ENCODE results near the gene GCA.

GCA gene, protein sequence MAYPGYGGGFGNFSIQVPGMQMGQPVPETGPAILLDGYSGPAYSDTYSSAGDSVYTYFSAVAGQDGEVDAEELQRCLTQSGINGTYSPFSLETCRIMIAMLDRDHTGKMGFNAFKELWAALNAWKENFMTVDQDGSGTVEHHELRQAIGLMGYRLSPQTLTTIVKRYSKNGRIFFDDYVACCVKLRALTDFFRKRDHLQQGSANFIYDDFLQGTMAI

DNA sequence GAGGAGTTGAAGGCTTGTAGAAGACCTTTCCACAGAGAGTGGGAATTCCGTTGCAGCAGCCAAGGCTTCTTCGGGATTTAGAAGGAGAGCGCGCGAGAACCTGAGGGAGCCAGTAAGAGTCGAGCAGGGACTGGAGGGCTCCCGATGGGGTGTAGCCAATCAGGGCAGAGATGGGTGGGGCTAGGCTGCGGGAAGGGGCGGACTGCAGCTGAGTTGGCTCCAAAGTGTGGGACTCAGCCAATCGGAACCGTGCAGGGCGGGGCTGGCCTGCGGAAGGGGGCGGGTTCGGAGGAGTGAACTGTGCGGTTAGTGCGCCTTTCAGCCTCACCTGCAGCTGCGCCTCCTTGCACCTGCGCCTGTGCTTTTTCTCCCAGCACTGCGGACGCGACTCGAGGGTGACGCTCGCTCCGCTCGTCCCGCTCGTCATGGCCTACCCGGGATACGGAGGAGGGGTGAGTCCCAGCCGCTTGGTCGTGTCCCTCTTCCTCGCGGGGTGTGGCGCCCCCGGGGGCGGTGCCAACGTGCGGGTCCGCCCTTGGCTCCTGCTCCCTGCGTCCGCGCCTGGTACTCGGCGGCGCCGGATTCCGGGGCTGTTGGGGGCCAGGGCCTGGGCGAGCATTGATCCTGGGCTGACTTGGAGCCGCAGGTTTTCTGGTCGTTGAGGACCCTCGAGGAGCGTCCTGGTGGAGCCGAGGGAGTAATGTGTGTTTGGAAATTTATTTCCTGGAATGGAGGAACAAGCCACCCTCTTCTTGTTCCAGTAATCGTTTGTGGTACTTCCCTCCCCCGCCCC lies at the start of gene GCA:
TSS of gene GCA (plus strand) at position 309 of the 793 bp plus-strand sequence. CDS start at position 426, 117 bp downstream.
- ChIA-PET CTCF (interaction anchor here (0.7 to 1.3 kb wide), 3 partner anchors 10 to 46 kb away, joined by 3 to 4 read pairs (median 3); no protein-coding TSS in a partner anchor), POLR2A (ENCODE audit: low non-redundant PET) (no interaction called here)
- DNase-seq (ENCODE audit: low spot score): peak; percentile 97
- TF ChIP-seq, protein P1, sequence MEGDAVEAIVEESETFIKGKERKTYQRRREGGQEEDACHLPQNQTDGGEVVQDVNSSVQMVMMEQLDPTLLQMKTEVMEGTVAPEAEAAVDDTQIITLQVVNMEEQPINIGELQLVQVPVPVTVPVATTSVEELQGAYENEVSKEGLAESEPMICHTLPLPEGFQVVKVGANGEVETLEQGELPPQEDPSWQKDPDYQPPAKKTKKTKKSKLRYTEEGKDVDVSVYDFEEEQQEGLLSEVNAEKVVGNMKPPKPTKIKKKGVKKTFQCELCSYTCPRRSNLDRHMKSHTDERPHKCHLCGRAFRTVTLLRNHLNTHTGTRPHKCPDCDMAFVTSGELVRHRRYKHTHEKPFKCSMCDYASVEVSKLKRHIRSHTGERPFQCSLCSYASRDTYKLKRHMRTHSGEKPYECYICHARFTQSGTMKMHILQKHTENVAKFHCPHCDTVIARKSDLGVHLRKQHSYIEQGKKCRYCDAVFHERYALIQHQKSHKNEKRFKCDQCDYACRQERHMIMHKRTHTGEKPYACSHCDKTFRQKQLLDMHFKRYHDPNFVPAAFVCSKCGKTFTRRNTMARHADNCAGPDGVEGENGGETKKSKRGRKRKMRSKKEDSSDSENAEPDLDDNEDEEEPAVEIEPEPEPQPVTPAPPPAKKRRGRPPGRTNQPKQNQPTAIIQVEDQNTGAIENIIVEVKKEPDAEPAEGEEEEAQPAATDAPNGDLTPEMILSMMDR (conservative IDR thresholded peaks at IDR 0.05; ENCODE audit: low read depth): no peak
- peak within 1 kb of the TSS; percentile 12; the same call in 1 of the 2 replicates for H3K27ac ChIP-seq

DNA sequence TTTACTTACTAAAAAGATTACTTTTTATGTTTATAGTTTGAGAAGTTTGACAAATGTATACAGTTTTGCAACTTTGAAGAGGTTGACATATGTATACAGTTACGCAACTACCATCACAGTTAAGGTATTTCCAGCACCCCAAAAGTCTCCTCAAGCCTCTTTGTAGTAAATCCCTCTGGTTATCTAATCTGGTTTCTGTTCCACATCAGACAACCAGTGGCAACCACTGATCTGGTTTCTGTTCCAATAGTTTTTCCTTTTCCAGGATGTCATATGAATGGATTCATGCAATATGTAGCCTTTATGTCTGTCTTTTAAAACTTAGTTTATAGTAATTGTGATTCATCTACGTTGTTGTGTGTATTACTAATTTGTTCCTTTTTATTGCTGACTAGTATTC lies 48.9 kb upstream of the GCA start:
- no peak for DNase-seq (ENCODE audit: low spot score)
- CTCF ChIA-PET: interaction anchor here (1.0 kb wide), 1 partner anchor 74 kb away, joined by 5 read pairs; no protein-coding TSS in a partner anchor
- POLR2A ChIA-PET (ENCODE audit: low non-redundant PET): no interaction called here

DNA sequence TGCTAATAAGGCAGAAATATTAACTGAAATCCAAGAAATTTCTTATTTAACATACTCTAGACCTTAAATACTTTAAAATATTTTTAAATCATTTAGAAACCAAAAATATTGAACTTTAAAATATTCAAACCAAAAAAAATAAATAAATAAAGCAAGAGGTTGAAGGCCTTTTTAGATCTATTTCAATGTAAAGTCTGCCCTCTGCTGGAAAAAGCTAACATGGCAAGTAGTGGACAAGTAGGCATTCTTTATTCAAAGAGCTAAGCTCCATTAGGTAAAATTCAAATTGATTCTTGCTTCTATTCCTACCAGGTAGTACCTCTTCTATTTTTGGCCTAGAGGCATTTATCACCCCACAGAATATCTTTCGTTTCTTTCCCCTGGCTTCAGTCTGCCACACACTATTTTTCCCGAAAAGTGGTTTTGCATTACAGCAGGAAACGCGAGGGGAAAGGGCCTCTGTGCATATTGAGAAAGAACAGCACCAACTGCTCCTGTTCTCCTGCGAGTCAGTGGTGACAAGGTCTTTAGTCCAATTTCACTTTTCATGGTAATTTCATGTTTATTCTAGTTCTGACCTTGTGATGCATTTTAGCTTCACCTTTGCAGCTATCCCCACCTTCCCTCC lies 45.9 kb upstream of the GCA start:
- POLR2A ChIA-PET (ENCODE audit: low non-redundant PET): no interaction called here

More for the DNA sequence above, 48.9 kb upstream of the GCA start:
- no peak overlapping the region for H3K27ac ChIP-seq
- TF ChIP-seq, protein P1 (conservative IDR thresholded peaks at IDR 0.05; ENCODE audit: low read depth): no peak

DNA sequence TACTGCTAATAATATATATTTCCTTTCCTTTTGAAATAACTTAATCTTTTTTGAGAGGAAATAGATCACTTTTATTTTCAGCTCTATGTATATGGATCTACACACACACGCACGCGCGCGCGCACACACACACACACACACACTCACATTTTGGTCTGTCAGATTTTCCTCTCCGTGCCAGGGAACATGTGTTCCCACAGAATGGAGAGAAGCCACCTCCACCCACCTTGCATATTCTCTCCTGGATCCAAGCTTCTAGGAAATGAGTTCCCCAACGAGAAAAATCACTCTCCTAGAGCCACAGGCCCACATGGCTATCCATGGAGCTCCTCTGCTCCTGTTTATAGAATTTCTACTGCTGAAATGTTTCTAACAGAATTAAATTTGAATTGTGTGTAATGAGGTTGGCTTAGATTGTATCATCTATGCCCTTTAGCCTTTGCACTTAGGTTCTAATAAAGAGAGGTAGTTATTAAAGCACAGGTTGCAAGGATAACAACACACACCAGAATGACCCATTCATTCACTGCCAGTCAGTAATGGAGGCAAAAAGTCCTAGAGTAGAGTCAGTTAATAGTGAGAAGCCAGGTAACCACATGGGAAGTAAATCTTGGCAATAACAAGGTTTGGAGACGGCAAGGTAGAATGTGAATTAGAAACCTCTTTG lies 45.1 kb upstream of the GCA start:
- ChIA-PET POLR2A (ENCODE audit: low non-redundant PET) (no interaction called here), CTCF (interaction anchor here (1.0 to 4.1 kb wide), 3 partner anchors 45 to 145 kb away, joined by 3 to 57 read pairs (median 30); partner anchors contain the start of gene GCA)
- TF ChIP-seq, protein P1 (conservative IDR thresholded peaks at IDR 0.05; ENCODE audit: low read depth): no peak
- DNase-seq (ENCODE audit: low spot score): no peak
- no peak overlapping the region for H3K27ac ChIP-seq

More for the DNA sequence above, 45.9 kb upstream of the GCA start:
- CTCF ChIA-PET: interaction anchor here (0.7 to 4.1 kb wide), 5 partner anchors 15 to 294 kb away, joined by 3 to 57 read pairs (median 3); partner anchors contain the start of gene GCA
- TF ChIP-seq, protein P1 (conservative IDR thresholded peaks at IDR 0.05; ENCODE audit: low read depth): peak; percentile 79
- peak; percentile 45 for DNase-seq (ENCODE audit: low spot score)
- H3K27ac ChIP-seq: no peak overlapping the region

DNA sequence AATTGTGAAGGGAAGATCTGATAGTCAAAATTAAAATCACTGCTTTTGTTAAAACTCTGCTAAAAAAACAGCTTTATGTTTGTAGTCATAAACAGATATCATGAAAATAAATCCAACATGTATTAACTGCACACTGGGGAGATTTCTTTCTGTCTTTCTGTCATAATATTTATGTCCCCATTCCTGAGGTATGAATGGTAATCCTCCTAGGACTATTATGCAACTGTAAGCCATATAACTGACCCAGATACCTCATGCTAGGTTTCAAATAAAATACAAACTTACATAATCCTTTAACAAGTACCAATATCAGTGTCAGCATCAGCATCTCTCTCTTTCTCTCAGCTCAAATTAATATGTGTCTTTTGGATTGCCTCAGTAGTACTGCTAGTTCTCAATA lies 43.7 kb upstream of the GCA start:
- TF ChIP-seq, protein P1 (conservative IDR thresholded peaks at IDR 0.05; ENCODE audit: low read depth): no peak
- no peak overlapping the region for H3K27ac ChIP-seq
- ChIA-PET CTCF (interaction anchor here (1.0 to 4.1 kb wide), 3 partner anchors 80 to 147 kb away, joined by 3 to 57 read pairs (median 6); no protein-coding TSS in a partner anchor), POLR2A (ENCODE audit: low non-redundant PET) (no interaction called here)
- no peak for DNase-seq (ENCODE audit: low spot score)
